HG03025 (cell line): ENCODE data around the gene PDXP.
"Not testable (repeated sequence)": the region's sequence is repeated elsewhere in the genome, so short reads cannot be mapped to it uniquely, and the experiment has no call there.

Source experiments
- ATAC-seq: cut with Tn5 transposase; IDR thresholded peaks from one replicate; pipeline ENCODE4 v1.9.1; 2021; ENCODE audit warnings: mild to moderate bottlenecking, moderate library complexity; ENCODE audit not compliant: unreplicated experiment, low FRiP score

PDXP gene

GRCh38 chr22:37641561-37641949 is 17.0 kb upstream of the PDXP start:
- ATAC-seq: no peak

GRCh38 chr22:37643225-37643847 is 15.2 kb upstream of the PDXP start:
- ATAC-seq: no peak

GRCh38 chr22:37647317-37647716 is 11.2 kb upstream of the PDXP start:
- no peak for ATAC-seq

GRCh38 chr22:37647928-37648327 is 10.6 kb upstream of the PDXP start:
- ATAC-seq: no peak

- ATAC-seq: no peak
Measured at GRCh38 chr22:37650463-37651136, 7.9 kb upstream of the PDXP start.

GRCh38 chr22:37654563-37655251 is 3.8 kb upstream of the PDXP start:
- ATAC-seq: no peak

GRCh38 chr22:37655252-37655563 is 3.3 kb upstream of the PDXP start:
- no peak for ATAC-seq

- ATAC-seq: not testable (repeated sequence)
Measured at GRCh38 chr22:37656583-37656982, 1.9 kb upstream of the PDXP start.

- ATAC-seq: no peak
Measured at GRCh38 chr22:37657590-37658132, 862 bp upstream of the PDXP start.

GRCh38 chr22:37659066-37659896 is 758 bp downstream of the PDXP start:
- ATAC-seq: peak; percentile 23

- ATAC-seq: no peak
Measured at GRCh38 chr22:37659897-37660708, 1.6 kb downstream of the PDXP start.

GRCh38 chr22:37660709-37661045 is 2.2 kb downstream of the PDXP start:
- ATAC-seq: no peak

GRCh38 chr22:37661160-37661924 is 2.8 kb downstream of the PDXP start:
- ATAC-seq: no peak

- ATAC-seq: no peak
Measured at GRCh38 chr22:37662039-37662438, 3.5 kb downstream of the PDXP start.

- no peak for ATAC-seq
Measured at GRCh38 chr22:37663521-37664140, 5.1 kb downstream of the PDXP start.

GRCh38 chr22:37664249-37665101 is 6.0 kb downstream of the PDXP start:
- no peak for ATAC-seq

GRCh38 chr22:37665487-37665886 is 7.0 kb downstream of the PDXP start:
- ATAC-seq: no peak

GRCh38 chr22:37669586-37669985 is 11.1 kb downstream of the PDXP start:
- ATAC-seq: no peak
